OCI-LY1 (cell line): ENCODE measurements around the gene HMGA1.

Experiments
- H2AFZ ChIP-seq: fragments of 200-600 bp; sonication (generic), shearing (Covaris generic); 2 replicates; pipeline ENCODE4 v1.6.0; 2014; ENCODE audit warnings: antibody characterized with exemption, mild to moderate bottlenecking, low read length
- H3F3A ChIP-seq: fragments of 200-600 bp; sonication (generic), shearing (Covaris generic); 2 replicates; pipeline ENCODE4 v1.6.0; 2014; ENCODE audit warnings: mild to moderate bottlenecking, antibody characterized with exemption, low read length, moderate library complexity; ENCODE audit not compliant: insufficient read depth
- H3K27ac ChIP-seq: fragments of 200-600 bp; sonication (generic); 2 replicates; pipeline ENCODE4 v1.5.1; 2014; ENCODE audit warnings: low read length, mixed run types, mild to moderate bottlenecking, low read depth; ENCODE audit not compliant: poor library complexity, severe bottlenecking
- H3K27me3 ChIP-seq: fragments of 200-600 bp; sonication (generic); 2 replicates; pipeline ENCODE4 v1.6.0; 2014; ENCODE audit warnings: antibody characterized with exemption, mild to moderate bottlenecking, low read length, moderate library complexity; ENCODE audit not compliant: insufficient read depth
- H3K36me3 ChIP-seq: fragments of 200-600 bp; sonication (generic); 2 replicates; pipeline ENCODE4 v1.6.1; 2014; ENCODE audit warnings: mild to moderate bottlenecking, antibody characterized with exemption, low read length, moderate library complexity, mixed read lengths; ENCODE audit not compliant: insufficient read depth
- H3K4me1 ChIP-seq: fragments of 200-600 bp; sonication (generic); 2 replicates; pipeline ENCODE4 v1.5.1; 2014; ENCODE audit warnings: mild to moderate bottlenecking, low read length, moderate library complexity; ENCODE audit not compliant: insufficient read depth, severe bottlenecking
- H3K4me2 ChIP-seq: fragments of 200-600 bp; sonication (generic), shearing (Covaris generic); 2 replicates; pipeline ENCODE4 v1.6.1; 2014; ENCODE audit warnings: low read length
- H3K4me3 ChIP-seq: fragments of 200-600 bp; sonication (generic); 2 replicates; pipeline ENCODE4 v1.5.1; 2014; ENCODE audit warnings: low read length, low read depth, mild to moderate bottlenecking, mixed read lengths; ENCODE audit not compliant: poor library complexity, severe bottlenecking
- H3K79me2 ChIP-seq: fragments of 200-600 bp; shearing (Covaris generic); 2 replicates; pipeline ENCODE4 v1.6.1; 2016; ENCODE audit warnings: mixed run types, low read length, mixed read lengths; ENCODE audit not compliant: insufficient read depth
- H3K9ac ChIP-seq: fragments of 200-600 bp; sonication (generic), shearing (Covaris generic); 2 replicates; pipeline ENCODE4 v1.6.1; 2014; ENCODE audit warnings: mild to moderate bottlenecking, low read length, mixed read lengths
- H3K9me2 ChIP-seq: fragments of 200-600 bp; sonication (generic), shearing (Covaris generic); 2 replicates; pipeline ENCODE4 v1.6.1; 2014; ENCODE audit warnings: low read depth, mild to moderate bottlenecking, low read length, mixed read lengths
- H3K9me3 ChIP-seq: fragments of 200-600 bp; shearing (Covaris generic); 2 replicates; pipeline ENCODE4 v1.6.1; 2014; ENCODE audit warnings: low read length, mixed read lengths
- H4K20me1 ChIP-seq: fragments of 200-600 bp; sonication (generic), shearing (Covaris generic); 2 replicates; pipeline ENCODE4 v1.6.0; 2016; ENCODE audit warnings: mild to moderate bottlenecking, low read length; ENCODE audit not compliant: insufficient read depth
- CTCF ChIP-seq: fragments of 200-600 bp; sonication (generic), shearing (Covaris generic); IDR thresholded peaks from 2 replicates; pipeline ENCODE4 v1.5.1; 2017; ENCODE audit warnings: mild to moderate bottlenecking, antibody characterized with exemption, low read length, moderate library complexity, mixed read lengths
- EZH2 ChIP-seq: fragments of 200-600 bp; sonication (generic), shearing (Covaris generic); IDR thresholded peaks from 2 replicates; pipeline ENCODE4 v1.8.0; 2017; ENCODE audit warnings: borderline replicate concordance, mixed run types, mild to moderate bottlenecking, antibody characterized with exemption, low read length, moderate library complexity, mixed read lengths

Gene HMGA1

DNA sequence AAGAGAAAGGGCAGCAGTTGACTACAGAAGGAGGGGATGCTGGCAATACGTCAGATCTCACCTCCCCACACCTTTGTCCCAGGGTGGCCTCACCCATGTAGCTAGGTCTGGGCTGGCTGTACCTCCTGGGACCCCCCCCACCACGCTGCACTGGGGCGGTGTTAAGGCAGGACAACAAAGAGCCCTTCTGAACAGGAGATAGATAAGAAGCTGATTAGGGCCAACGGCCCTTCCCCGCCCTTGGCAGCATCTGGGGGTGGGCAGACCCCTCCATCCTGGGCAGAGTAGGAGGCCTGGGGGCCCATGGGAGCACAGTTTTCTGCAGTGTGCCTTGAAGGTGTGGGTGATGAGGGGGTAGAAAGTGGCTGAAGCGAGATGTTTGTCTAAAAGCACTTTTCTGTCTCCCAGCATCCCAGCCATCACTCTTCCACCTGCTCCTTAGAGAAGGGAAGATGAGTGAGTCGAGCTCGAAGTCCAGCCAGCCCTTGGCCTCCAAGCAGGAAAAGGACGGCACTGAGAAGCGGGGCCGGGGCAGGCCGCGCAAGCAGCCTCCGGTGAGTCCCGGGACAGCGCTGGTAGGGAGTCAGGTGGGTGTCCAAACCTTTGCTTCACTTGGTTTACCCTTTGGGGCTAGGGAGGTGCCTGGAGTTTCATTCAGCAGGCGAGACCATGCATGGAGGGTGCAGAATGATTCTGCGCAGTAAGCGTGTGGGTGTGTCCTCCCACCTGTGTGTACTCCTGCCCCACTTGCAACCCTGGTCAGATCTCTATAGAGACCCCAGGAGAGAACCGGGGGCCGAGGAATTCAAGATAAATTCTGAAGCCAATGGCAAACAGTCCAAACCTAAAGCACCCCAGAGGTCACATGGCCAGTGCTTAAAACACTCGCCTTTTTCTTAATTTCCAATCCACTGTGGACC is 3.9 kb downstream of the HMGA1 start:
- no peak overlapping the region for H2AFZ ChIP-seq
- TF ChIP-seq CTCF: no peak
- TF ChIP-seq EZH2: no peak
- H3K9me2 ChIP-seq: no peaks in the 10 kb centered on the region
- peaks cover 10% of the 10 kb centered on the region; the same call in 1 of the 2 replicates for H3F3A ChIP-seq
- peaks cover 32% of the 10 kb centered on the region for H3K79me2 ChIP-seq
- peak overlapping the region; percentile 93; the same call in 1 of the 2 replicates for H3K9ac ChIP-seq
- H3K4me1 ChIP-seq: peaks cover 33% of the 10 kb centered on the region
- no peaks in the 10 kb centered on the region for H3K27me3 ChIP-seq
- H3K4me3 ChIP-seq: peak overlapping the region; percentile 75
- H3K4me2 ChIP-seq: peak overlapping the region; percentile 80
- H3K36me3 ChIP-seq: peaks cover 74% of the 10 kb centered on the region
- H4K20me1 ChIP-seq: no peaks in the 10 kb centered on the region
- peak overlapping the region; percentile 84 for H3K27ac ChIP-seq
- no peaks in the 10 kb centered on the region for H3K9me3 ChIP-seq

GRCh38 chr6:34241351-34242215 is 4.9 kb downstream of the HMGA1 start:
- Histone ChIP-seq H3K9me2 (no peaks in the 10 kb centered on the region), H3K36me3 (peaks cover 74% of the 10 kb centered on the region), H3K9ac (no peak overlapping the region), H3K27me3 (no peaks in the 10 kb centered on the region), H2AFZ (no peak overlapping the region), H4K20me1 (no peaks in the 10 kb centered on the region), H3K4me3 (no peak overlapping the region), H3F3A (peaks cover 10% of the 10 kb centered on the region; the same call in 1 of the 2 replicates), H3K4me2 (no peak overlapping the region), H3K9me3 (no peaks in the 10 kb centered on the region), H3K79me2 (peaks cover 32% of the 10 kb centered on the region), H3K27ac (no peak overlapping the region), H3K4me1 (peaks cover 25% of the 10 kb centered on the region)
- TF ChIP-seq EZH2 (no peak), CTCF (no peak)

DNA sequence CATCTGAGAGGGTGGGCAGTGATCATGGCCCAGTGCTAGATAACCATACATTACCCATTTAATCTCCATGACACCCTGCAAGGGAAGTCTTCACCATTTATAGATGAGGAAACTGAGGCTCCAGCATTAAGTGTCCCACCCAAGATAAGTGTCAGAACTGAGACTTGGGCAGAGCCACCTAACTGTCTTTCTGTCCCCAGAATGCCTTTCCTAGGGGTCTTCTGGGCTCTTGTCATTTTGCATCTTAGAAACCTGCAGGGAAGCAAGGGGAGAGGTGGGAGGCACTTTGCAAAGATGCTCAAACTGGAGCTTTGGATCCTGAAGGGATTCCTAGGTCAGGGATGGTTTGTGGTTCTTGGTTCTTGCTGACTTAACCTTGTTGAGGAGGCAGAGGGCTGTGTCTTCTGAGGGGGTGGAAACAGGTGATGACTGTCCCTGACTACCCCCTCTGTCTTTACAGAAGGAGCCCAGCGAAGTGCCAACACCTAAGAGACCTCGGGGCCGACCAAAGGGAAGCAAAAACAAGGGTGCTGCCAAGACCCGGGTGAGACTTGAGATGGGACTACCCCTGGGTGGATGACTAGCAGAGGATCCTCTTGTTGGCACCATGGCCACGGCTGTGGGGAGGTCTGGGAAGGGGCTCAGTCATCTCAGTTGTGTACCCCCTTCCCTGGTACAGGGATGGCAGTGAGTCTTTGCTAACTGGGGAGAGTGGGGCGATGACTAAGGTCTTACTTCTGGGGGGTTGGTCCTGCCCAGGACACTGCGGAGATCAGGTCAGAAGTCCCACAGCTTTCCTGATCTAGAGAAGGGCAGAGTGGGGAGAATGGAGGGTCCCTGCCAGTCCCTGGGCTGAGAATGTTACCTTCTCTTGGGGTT is 5.8 kb downstream of the HMGA1 start:
- TF ChIP-seq CTCF (no peak), EZH2 (no peak)
- Histone ChIP-seq H3K36me3 (peaks cover 74% of the 10 kb centered on the region), H3F3A (peaks cover 10% of the 10 kb centered on the region; the same call in 1 of the 2 replicates), H3K9me3 (no peaks in the 10 kb centered on the region), H4K20me1 (no peaks in the 10 kb centered on the region), H3K79me2 (peaks cover 32% of the 10 kb centered on the region), H3K9ac (no peak overlapping the region), H3K9me2 (no peaks in the 10 kb centered on the region), H3K4me2 (no peak overlapping the region), H3K4me3 (no peak overlapping the region), H3K27me3 (no peaks in the 10 kb centered on the region), H2AFZ (no peak overlapping the region), H3K4me1 (peaks cover 25% of the 10 kb centered on the region), H3K27ac (no peak overlapping the region)
